ENCODE measurements around the gene HNF4A.

DNA sequence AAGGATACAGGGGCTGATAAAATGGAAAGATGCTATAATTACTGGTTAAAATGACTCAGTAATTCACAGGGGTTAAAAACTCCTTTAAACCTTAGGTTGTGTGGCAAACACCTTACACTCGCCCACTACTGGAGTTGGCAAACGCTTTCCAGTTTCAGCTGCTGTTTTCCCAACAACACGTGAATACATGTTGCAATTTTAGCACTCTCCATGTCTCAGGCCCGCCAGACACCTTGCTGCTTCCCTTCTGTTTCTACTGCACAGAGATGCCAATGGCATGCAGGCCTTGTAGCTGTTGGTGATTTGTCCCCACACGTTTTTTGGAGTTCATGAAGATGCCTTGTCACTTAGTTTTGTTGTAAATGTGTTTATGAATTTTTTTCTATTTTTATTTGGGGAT lies 114.8 kb downstream of the HNF4A start:
- no peak for TF ChIP-seq POLR2A (IDR thresholded peaks at IDR 0.05)
- TF ChIP-seq, protein P1, sequence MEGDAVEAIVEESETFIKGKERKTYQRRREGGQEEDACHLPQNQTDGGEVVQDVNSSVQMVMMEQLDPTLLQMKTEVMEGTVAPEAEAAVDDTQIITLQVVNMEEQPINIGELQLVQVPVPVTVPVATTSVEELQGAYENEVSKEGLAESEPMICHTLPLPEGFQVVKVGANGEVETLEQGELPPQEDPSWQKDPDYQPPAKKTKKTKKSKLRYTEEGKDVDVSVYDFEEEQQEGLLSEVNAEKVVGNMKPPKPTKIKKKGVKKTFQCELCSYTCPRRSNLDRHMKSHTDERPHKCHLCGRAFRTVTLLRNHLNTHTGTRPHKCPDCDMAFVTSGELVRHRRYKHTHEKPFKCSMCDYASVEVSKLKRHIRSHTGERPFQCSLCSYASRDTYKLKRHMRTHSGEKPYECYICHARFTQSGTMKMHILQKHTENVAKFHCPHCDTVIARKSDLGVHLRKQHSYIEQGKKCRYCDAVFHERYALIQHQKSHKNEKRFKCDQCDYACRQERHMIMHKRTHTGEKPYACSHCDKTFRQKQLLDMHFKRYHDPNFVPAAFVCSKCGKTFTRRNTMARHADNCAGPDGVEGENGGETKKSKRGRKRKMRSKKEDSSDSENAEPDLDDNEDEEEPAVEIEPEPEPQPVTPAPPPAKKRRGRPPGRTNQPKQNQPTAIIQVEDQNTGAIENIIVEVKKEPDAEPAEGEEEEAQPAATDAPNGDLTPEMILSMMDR (IDR thresholded peaks at IDR 0.05), result no peak

Measured in uterus (tissue), 2 donors.